Measurements from ENCODE around the gene SLC38A5.

DNA sequence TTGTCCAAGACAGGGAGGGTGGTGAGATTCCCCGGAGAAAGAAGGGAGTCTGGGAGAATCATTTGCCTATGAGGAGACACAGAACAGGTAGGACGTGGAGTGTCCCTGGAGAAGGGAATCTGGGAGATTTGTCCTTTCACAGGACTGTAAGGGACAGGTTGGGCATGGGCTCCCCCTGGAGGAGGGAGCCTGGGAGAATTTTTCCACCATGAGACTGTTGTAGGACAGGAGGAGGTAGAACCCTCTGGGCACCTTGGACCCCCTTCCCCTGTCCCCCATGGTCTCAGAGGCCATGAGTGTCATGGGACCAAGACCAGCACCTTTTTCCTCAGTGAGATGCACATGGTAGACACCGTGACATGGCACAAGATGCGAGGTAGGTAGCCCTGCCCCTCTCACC is 41.5 kb upstream of the SLC38A5 start:
- TF ChIP-seq, protein P1, sequence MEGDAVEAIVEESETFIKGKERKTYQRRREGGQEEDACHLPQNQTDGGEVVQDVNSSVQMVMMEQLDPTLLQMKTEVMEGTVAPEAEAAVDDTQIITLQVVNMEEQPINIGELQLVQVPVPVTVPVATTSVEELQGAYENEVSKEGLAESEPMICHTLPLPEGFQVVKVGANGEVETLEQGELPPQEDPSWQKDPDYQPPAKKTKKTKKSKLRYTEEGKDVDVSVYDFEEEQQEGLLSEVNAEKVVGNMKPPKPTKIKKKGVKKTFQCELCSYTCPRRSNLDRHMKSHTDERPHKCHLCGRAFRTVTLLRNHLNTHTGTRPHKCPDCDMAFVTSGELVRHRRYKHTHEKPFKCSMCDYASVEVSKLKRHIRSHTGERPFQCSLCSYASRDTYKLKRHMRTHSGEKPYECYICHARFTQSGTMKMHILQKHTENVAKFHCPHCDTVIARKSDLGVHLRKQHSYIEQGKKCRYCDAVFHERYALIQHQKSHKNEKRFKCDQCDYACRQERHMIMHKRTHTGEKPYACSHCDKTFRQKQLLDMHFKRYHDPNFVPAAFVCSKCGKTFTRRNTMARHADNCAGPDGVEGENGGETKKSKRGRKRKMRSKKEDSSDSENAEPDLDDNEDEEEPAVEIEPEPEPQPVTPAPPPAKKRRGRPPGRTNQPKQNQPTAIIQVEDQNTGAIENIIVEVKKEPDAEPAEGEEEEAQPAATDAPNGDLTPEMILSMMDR (IDR thresholded peaks at IDR 0.05): peak; percentile 30
- no peak for TF ChIP-seq EZH2 (IDR thresholded peaks at IDR 0.05)

Data from neural progenitor cell (in vitro differentiated cells).